ENCODE measurements around the gene NT5DC1.

The NT5DC1 gene

GRCh38 chr6:116099036-116099435 lies 1.6 kb upstream of the NT5DC1 start:
- Histone ChIP-seq H3K9me3 (ENCODE audit: insufficient read depth, low read length, severe bottlenecking) (peaks cover 13% of the 10 kb centered on the region), H3K36me3 (ENCODE audit: insufficient read depth, low read length) (no peaks in the 10 kb centered on the region), H3K27me3 (ENCODE audit: insufficient read depth, low read length, poor library complexity) (peaks cover 14% of the 10 kb centered on the region), H3K4me1 (ENCODE audit: insufficient read depth, low read length) (peaks cover 13% of the 10 kb centered on the region), H3K27ac (ENCODE audit: low read length) (no peak overlapping the region), H3K4me2 (ENCODE audit: insufficient read depth, low read length) (no peak overlapping the region), H2AFZ (ENCODE audit: low read depth, low read length) (no peak overlapping the region), H3K4me3 (ENCODE audit: low read depth in 1 of 2, low read length in 2 of 2) (no peak overlapping the region), H3K79me2 (ENCODE audit: insufficient read depth, low read length) (no peaks in the 10 kb centered on the region), H3K9ac (ENCODE audit: low read depth, low read length) (no peak overlapping the region), H4K20me1 (ENCODE audit: insufficient read depth, low read length) (no peaks in the 10 kb centered on the region)
- TF ChIP-seq CTCF (IDR thresholded peaks at IDR 0.05; ENCODE audit: borderline replicate concordance, extremely low read depth, low read length, poor library complexity, severe bottlenecking) = no peak
- no peak for TF ChIP-seq EZH2 (IDR thresholded peaks at IDR 0.05; ENCODE audit: borderline replicate concordance, low read depth, low read length, severe bottlenecking)
- DNase-seq (no peak), ATAC-seq (ENCODE audit: insufficient read depth, low read depth) (no peak)

GRCh38 chr6:116101302-116101718 lies 657 bp downstream of the NT5DC1 start:
- H3K27ac ChIP-seq (ENCODE audit: low read length) = peak overlapping the region; percentile 29; the same call in 1 of the 2 replicates
- H4K20me1 ChIP-seq (ENCODE audit: insufficient read depth, low read length) = no peaks in the 10 kb centered on the region
- H3K9me3 ChIP-seq (ENCODE audit: insufficient read depth, low read length, severe bottlenecking) = peaks cover 4% of the 10 kb centered on the region
- TF ChIP-seq CTCF (IDR thresholded peaks at IDR 0.05; ENCODE audit: borderline replicate concordance, extremely low read depth, low read length, poor library complexity, severe bottlenecking) (no peak), EZH2 (IDR thresholded peaks at IDR 0.05; ENCODE audit: borderline replicate concordance, low read depth, low read length, severe bottlenecking) (no peak)
- H3K36me3 ChIP-seq (ENCODE audit: insufficient read depth, low read length) = no peaks in the 10 kb centered on the region
- ATAC-seq (ENCODE audit: insufficient read depth, low read depth) = peak; percentile 7; the same call in 1 of the 3 replicates
- no peaks in the 10 kb centered on the region for H3K79me2 ChIP-seq (ENCODE audit: insufficient read depth, low read length)
- peak overlapping the region; percentile 88 for H3K4me2 ChIP-seq (ENCODE audit: insufficient read depth, low read length)
- H3K27me3 ChIP-seq (ENCODE audit: insufficient read depth, low read length, poor library complexity) = peaks cover 14% of the 10 kb centered on the region
- H3K4me3 ChIP-seq (ENCODE audit: low read depth in 1 of 2, low read length in 2 of 2) = peak overlapping the region; percentile 36 to 77; a peak in 3 of 4 replicates
- DNase-seq = no peak
- peak overlapping the region; percentile 87 for H2AFZ ChIP-seq (ENCODE audit: low read depth, low read length)
- peaks cover 13% of the 10 kb centered on the region for H3K4me1 ChIP-seq (ENCODE audit: insufficient read depth, low read length)
- H3K9ac ChIP-seq (ENCODE audit: low read depth, low read length) = peak overlapping the region; percentile 64

- no peaks in the 10 kb centered on the region for H4K20me1 ChIP-seq (ENCODE audit: insufficient read depth, low read length)
- no peaks in the 10 kb centered on the region for H3K79me2 ChIP-seq (ENCODE audit: insufficient read depth, low read length)
- no peak for TF ChIP-seq EZH2 (IDR thresholded peaks at IDR 0.05; ENCODE audit: borderline replicate concordance, low read depth, low read length, severe bottlenecking)
- no peak for TF ChIP-seq CTCF (IDR thresholded peaks at IDR 0.05; ENCODE audit: borderline replicate concordance, extremely low read depth, low read length, poor library complexity, severe bottlenecking)
- peak overlapping the region; percentile 87; the same call in 1 of the 2 replicates for H2AFZ ChIP-seq (ENCODE audit: low read depth, low read length)
- H3K36me3 ChIP-seq (ENCODE audit: insufficient read depth, low read length) = no peaks in the 10 kb centered on the region
- peaks cover 13% of the 10 kb centered on the region for H3K4me1 ChIP-seq (ENCODE audit: insufficient read depth, low read length)
- no peaks in the 10 kb centered on the region for H3K9me3 ChIP-seq (ENCODE audit: insufficient read depth, low read length, severe bottlenecking)
- no peak overlapping the region for H3K27ac ChIP-seq (ENCODE audit: low read length)
- DNase-seq (no peak), ATAC-seq (ENCODE audit: insufficient read depth, low read depth) (no peak)
- peak overlapping the region; percentile 88 for H3K4me2 ChIP-seq (ENCODE audit: insufficient read depth, low read length)
- peak overlapping the region in 1 of 2 experiments; percentile 77; a peak in 1 of 4 replicates for H3K4me3 ChIP-seq (ENCODE audit: low read depth in 1 of 2, low read length in 2 of 2)
- peaks cover 14% of the 10 kb centered on the region for H3K27me3 ChIP-seq (ENCODE audit: insufficient read depth, low read length, poor library complexity)
- H3K9ac ChIP-seq (ENCODE audit: low read depth, low read length) = peak overlapping the region; percentile 64; the same call in 1 of the 2 replicates
These were observed 1.1 kb downstream of the NT5DC1 start for GRCh38 chr6:116101790-116102189.
